Measurements from ENCODE around the gene GRIK4.

GRIK4 gene

GRCh38 chr11:120634706-120635105 lies 123.2 kb downstream of the GRIK4 start:
- no peak overlapping the region for H3K4me3 ChIP-seq (ENCODE audit: low read length)
- TF ChIP-seq CTCF (conservative IDR thresholded peaks at IDR 0.05; ENCODE audit: low read length), result no peak
- DNase-seq (ENCODE audit: low read depth), result no peak

- H3K4me3 ChIP-seq (ENCODE audit: low read length), result no peak overlapping the region
- DNase-seq (ENCODE audit: low read depth), result no peak
- no peak for TF ChIP-seq CTCF (conservative IDR thresholded peaks at IDR 0.05; ENCODE audit: low read length)
Measured at GRCh38 chr11:120635136-120635810, 123.7 kb downstream of the GRIK4 start.

GRCh38 chr11:120637131-120637530 lies 125.6 kb downstream of the GRIK4 start:
- TF ChIP-seq CTCF (conservative IDR thresholded peaks at IDR 0.05; ENCODE audit: low read length), result no peak
- H3K4me3 ChIP-seq (ENCODE audit: low read length), result no peak overlapping the region

GRCh38 chr11:120642196-120642894 lies 130.8 kb downstream of the GRIK4 start:
- no peak for TF ChIP-seq CTCF (conservative IDR thresholded peaks at IDR 0.05; ENCODE audit: low read length)

More at GRCh38 chr11:120637131-120637530, 125.6 kb downstream of the GRIK4 start:
- no peak for DNase-seq (ENCODE audit: low read depth)

GRCh38 chr11:120643284-120643683 lies 131.7 kb downstream of the GRIK4 start:
- no peak overlapping the region for H3K4me3 ChIP-seq (ENCODE audit: low read length)
- TF ChIP-seq CTCF (conservative IDR thresholded peaks at IDR 0.05; ENCODE audit: low read length), result no peak
- DNase-seq (ENCODE audit: low read depth), result no peak

More at GRCh38 chr11:120642196-120642894, 130.8 kb downstream of the GRIK4 start:
- DNase-seq (ENCODE audit: low read depth), result no peak
- no peak overlapping the region for H3K4me3 ChIP-seq (ENCODE audit: low read length)

- DNase-seq (ENCODE audit: low read depth), result no peak
- H3K4me3 ChIP-seq (ENCODE audit: low read length), result peak overlapping the region; percentile 17; the same call in 1 of the 2 replicates
- TF ChIP-seq CTCF (conservative IDR thresholded peaks at IDR 0.05; ENCODE audit: low read length), result no peak
Measured at GRCh38 chr11:120645639-120646038, 134.1 kb downstream of the GRIK4 start.

- no peak for DNase-seq (ENCODE audit: low read depth)
- no peak for TF ChIP-seq CTCF (conservative IDR thresholded peaks at IDR 0.05; ENCODE audit: low read length)
Measured at GRCh38 chr11:120646206-120646605, 134.7 kb downstream of the GRIK4 start.

More at GRCh38 chr11:120646206-120646605, 134.7 kb downstream of the GRIK4 start:
- H3K4me3 ChIP-seq (ENCODE audit: low read length), result no peak overlapping the region
